Astrocyte of the spinal cord (primary cell): ENCODE results near the gene IL23R.

ENCODE experiments used
- DNase-seq: peaks from one replicate; pipeline ENCODE4 v3.0.0; 2011; ENCODE audit warnings: low read depth, low spot score
- H3K4me3 ChIP-seq: 2 replicates; pipeline ENCODE4 v1.5.1; 2011; ENCODE audit warnings: low read depth, mild to moderate bottlenecking, low read length, moderate library complexity
- CTCF ChIP-seq: IDR thresholded peaks from 2 replicates; pipeline ENCODE4 v1.5.1; 2012; ENCODE audit warnings: low read depth, mild to moderate bottlenecking, low read length, inconsistent platforms
- in situ Hi-C: cut with HindIII; loops from 2 replicates; pipeline ENCODE4 v1.10.0; 2017; ENCODE audit warnings: low sequenced_read_pairs

Gene IL23R

GRCh38 chr1:67162954-67163353 lies 3.3 kb upstream of the IL23R start:
- DNase-seq, result peak; percentile 68
- in situ Hi-C loops, result no loop called here
- no peak for TF ChIP-seq CTCF
- no peak overlapping the region for H3K4me3 ChIP-seq

GRCh38 chr1:67165468-67166041 lies 699 bp upstream of the IL23R start:
- no peak overlapping the region for H3K4me3 ChIP-seq
- TF ChIP-seq CTCF, result no peak
- DNase-seq, result no peak
- in situ Hi-C loops, result no loop called here

- no peak overlapping the region for H3K4me3 ChIP-seq
- in situ Hi-C loops, result no loop called here
- TF ChIP-seq CTCF, result no peak
- no peak for DNase-seq
These were observed 3.2 kb downstream of the IL23R start for GRCh38 chr1:67169496-67169895.

- H3K4me3 ChIP-seq, result no peak overlapping the region
- in situ Hi-C loops, result no loop called here
- TF ChIP-seq CTCF, result no peak
- DNase-seq, result no peak
These were observed 3.7 kb downstream of the IL23R start for GRCh38 chr1:67169932-67170331.

- H3K4me3 ChIP-seq, result no peak overlapping the region
- no peak for TF ChIP-seq CTCF
- in situ Hi-C loops, result no loop called here
- DNase-seq, result no peak
These were observed 4.7 kb downstream of the IL23R start for GRCh38 chr1:67170751-67171573.

- no peak for DNase-seq
- H3K4me3 ChIP-seq, result no peak overlapping the region
- in situ Hi-C loops, result no loop called here
- no peak for TF ChIP-seq CTCF
These were observed 5.3 kb downstream of the IL23R start for GRCh38 chr1:67171574-67171955.
